Kidney epithelial cell (primary cell): ENCODE data around the gene MCC. TPM values are rescaled to one million over a fixed set of nuclear protein-coding genes. Genes with fewer than 3 reads are reported as not detected.

ENCODE experiments used
- DNase-seq: peaks from one replicate; pipeline ENCODE4 v3.0.0-alpha.2; 2010; ENCODE audit warnings: low read depth
- H3K27me3 ChIP-seq: 2 replicates; pipeline ENCODE4 v1.6.0; 2011; ENCODE audit warnings: low read length; ENCODE audit not compliant: control insufficient read depth, insufficient read depth
- H3K36me3 ChIP-seq: 2 replicates; pipeline ENCODE4 v1.5.1; 2011; ENCODE audit warnings: low read length; ENCODE audit not compliant: control insufficient read depth, insufficient read depth
- H3K4me3 ChIP-seq: 2 replicates; pipeline ENCODE4 v1.5.1; 2011; ENCODE audit warnings: low read depth, mild to moderate bottlenecking, control low read depth, low read length
- total RNA-seq: library from RNA; depleted of rRNA; stranded (reverse); fragments of >200 nt; gene quantifications from 2 replicates; pipeline ENCODE4 v1.2.3, GENCODE V29; 2015
- TF ChIP-seq, protein P1 (sequence below): IDR thresholded peaks from 2 replicates; pipeline ENCODE4 v1.5.1; 2011; ENCODE audit warnings: mild to moderate bottlenecking, moderate library complexity, low read length, control low read depth, inconsistent platforms; ENCODE audit not compliant: insufficient read depth, poor library complexity, severe bottlenecking

MCC gene
- total RNA-seq, 1 donor from 2014 or later: 16.7 TPM

DNA sequence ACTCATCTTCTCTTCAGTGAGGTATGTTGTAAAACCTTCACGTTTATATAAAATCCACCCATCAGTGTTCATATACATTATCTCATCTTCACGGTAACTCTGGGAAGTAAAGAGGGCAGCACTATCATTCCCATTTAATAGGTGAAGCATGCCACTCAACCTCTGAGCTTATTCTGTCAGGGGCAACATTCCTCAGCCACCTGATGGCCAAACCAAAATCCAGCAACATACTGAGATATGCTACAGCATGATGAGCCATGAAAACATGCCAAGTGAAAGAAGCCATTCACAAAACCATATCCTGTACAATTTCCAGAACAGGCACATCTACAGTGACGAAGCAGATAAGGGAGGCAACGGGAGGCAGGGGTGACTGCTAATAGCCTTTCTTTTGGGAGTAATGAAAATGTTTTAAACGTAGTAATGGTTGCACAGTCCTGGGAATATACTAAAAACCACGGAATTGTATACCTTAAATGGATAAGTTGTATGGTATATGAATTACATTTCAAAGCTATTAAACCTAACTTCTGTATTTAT is 220.8 kb downstream of the MCC start:
- Histone ChIP-seq H3K4me3 (no peak overlapping the region), H3K36me3 (no peaks in the 10 kb centered on the region), H3K27me3 (no peaks in the 10 kb centered on the region)
- DNase-seq: no peak
- TF ChIP-seq, protein P1, sequence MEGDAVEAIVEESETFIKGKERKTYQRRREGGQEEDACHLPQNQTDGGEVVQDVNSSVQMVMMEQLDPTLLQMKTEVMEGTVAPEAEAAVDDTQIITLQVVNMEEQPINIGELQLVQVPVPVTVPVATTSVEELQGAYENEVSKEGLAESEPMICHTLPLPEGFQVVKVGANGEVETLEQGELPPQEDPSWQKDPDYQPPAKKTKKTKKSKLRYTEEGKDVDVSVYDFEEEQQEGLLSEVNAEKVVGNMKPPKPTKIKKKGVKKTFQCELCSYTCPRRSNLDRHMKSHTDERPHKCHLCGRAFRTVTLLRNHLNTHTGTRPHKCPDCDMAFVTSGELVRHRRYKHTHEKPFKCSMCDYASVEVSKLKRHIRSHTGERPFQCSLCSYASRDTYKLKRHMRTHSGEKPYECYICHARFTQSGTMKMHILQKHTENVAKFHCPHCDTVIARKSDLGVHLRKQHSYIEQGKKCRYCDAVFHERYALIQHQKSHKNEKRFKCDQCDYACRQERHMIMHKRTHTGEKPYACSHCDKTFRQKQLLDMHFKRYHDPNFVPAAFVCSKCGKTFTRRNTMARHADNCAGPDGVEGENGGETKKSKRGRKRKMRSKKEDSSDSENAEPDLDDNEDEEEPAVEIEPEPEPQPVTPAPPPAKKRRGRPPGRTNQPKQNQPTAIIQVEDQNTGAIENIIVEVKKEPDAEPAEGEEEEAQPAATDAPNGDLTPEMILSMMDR: no peak

DNA sequence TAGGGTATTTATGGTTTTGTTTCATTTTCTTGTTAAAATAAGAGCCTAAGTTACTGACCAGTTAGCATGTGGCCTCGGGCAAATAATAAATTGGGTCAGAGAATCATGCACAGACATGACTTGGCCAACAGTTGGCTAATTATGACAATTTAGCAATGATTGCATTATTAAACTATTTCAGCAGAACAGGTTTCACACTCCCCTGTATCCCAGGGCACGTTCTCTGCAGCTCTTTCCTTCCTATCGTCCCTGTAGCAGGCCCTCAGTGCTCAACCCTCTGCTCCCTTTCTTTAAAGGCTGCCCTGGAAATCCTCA is 221.4 kb downstream of the MCC start:
- no peak for DNase-seq
- no peak overlapping the region for H3K4me3 ChIP-seq
- TF ChIP-seq, protein P1: no peak
- no peaks in the 10 kb centered on the region for H3K27me3 ChIP-seq
- no peaks in the 10 kb centered on the region for H3K36me3 ChIP-seq

DNA sequence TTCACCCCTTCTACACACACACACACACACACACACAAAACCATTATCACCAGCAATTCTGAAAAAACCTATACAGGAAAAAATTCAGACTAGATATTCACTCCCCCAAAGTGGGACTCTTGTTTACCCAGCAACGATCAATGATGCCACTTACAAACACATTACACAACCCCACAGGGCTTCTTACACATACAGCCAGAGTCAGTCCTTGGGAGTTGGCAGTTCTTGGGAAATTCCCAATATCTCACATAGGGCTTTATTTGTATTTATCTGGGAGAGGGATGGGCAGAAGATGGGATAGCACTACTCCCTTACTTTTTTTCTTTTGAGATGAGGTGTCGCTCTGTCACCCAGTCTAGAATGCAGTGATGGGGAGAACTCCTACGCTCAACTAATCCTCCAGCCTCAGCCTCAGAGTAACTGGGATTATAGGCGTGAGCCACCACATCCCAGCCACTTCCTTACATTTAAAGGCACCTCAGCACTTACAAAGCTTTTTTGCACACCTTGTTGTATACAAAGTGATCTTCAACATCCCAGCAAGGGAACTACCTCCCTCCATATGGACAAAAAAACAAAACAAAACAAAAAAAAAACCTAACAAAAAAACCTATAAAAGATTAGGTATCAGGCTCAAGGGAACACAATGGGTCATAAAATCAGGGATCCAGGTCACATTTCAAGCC is 221.9 kb downstream of the MCC start:
- Histone ChIP-seq H3K4me3 (no peak overlapping the region), H3K36me3 (no peaks in the 10 kb centered on the region), H3K27me3 (no peaks in the 10 kb centered on the region)
- TF ChIP-seq, protein P1: no peak
- DNase-seq: no peak

DNA sequence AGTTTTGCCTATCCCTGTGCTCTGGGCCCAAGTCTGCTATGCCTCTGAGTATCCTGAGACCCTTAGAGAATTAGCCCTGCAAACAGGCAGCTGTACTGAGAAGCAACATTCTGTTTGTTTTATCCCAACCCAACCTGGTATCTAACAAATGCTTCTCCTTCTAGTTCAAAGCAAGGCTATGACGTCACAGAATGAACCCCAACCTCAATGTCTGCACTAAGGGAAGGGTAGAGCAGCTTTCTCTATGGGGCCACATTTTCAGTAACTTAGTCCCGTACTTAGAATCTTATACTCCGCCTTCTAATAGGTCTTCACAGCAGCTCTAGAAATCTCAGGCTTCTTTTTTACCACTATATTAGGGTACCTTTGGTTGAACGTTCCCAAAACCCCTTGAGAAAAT is 223.1 kb downstream of the MCC start:
- no peak overlapping the region for H3K4me3 ChIP-seq
- TF ChIP-seq, protein P1: no peak
- no peaks in the 10 kb centered on the region for H3K27me3 ChIP-seq
- no peaks in the 10 kb centered on the region for H3K36me3 ChIP-seq
- no peak for DNase-seq

DNA sequence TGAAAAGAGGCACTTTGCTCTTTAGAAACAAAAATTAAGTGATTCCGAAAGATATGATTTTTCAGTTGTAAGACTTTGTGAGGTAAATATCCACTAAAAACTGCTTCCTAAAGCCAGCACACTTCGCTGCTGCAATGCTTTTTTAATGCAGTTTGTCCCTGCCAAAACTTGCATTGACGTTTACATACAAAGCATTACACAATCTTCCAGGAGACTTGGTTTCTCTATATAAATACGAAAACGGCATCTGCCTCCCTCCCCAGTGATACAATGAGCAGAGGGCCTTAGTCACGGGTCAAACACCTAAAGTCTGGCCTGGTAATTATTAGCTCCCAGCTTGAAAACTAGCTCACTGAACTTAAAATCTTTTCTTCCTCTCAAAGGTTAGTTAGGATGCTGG is 224.2 kb downstream of the MCC start:
- Histone ChIP-seq H3K27me3 (no peaks in the 10 kb centered on the region), H3K4me3 (no peak overlapping the region), H3K36me3 (no peaks in the 10 kb centered on the region)
- peak; percentile 51 for DNase-seq
- TF ChIP-seq, protein P1: no peak

DNA sequence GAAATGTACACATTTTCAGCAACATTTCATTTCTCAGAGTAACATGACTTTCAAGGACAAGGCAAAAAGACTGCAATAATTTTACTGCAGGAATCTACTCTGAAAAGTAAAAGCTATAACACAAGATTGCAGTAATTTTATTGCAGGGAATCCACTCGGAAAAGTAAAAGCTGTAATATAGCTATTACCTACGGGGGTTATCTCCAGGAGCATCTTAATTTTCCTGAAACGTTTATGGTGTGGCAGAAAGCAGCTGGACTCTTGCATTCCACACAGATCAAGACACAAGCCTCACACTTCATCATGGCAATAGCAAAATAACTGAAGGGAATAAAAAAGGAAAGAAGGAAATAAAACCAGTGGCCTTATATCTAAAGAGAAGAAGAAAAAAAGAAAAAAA is 224.7 kb downstream of the MCC start:
- no peaks in the 10 kb centered on the region for H3K36me3 ChIP-seq
- no peak overlapping the region for H3K4me3 ChIP-seq
- TF ChIP-seq, protein P1: no peak
- H3K27me3 ChIP-seq: no peaks in the 10 kb centered on the region
- DNase-seq: no peak
